ENCODE data around the gene CNTN1.

Gene CNTN1

DNA sequence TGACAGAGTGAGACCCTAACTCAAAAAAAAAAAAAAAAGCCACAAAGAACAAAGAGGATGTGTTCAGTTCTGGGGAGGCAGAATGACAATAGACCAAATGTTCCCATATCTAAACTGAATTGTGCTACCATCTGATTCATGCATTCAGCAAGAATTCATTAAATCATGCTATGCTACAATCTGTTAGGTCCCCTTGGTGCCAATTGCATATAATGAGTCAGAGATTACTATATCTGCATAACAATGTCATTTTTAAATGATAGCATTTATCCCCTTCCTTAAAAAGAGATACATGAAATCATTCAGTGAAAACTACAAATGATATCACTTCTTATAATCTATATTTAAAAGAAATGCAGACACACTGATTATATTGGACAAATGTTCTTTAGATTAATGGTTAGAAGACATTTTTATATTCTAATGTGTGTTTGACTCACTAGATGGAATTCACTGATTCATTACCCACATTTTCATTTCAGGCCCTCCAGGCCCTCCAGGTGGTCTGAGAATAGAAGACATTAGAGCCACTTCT, 288.3 kb downstream of the CNTN1 start:
- DNase-seq, result no peak

DNA sequence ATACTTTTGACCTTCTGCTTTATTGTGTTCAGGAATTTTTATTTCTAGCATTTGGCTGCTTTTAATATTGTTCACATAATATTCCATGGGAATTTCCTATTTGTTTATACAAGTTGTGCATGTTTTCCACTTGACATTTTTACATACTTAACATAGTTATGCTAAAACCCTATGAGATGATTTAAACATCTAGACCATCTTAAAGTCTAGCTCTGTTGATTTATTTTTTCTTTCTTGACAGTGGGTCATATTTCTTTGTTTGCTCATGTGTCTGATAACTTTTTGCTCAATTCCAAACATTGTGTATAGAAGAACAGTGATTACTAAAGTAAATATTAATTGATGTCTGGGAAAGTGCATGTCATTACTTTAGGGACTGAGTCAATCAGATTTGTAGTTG, 293.8 kb downstream of the CNTN1 start:
- no peak for DNase-seq

GRCh38 chr12:40988355-40988754, 296.1 kb downstream of the CNTN1 start:
- no peak for DNase-seq

GRCh38 chr12:40988824-40989223, 296.6 kb downstream of the CNTN1 start:
- no peak for DNase-seq

DNA sequence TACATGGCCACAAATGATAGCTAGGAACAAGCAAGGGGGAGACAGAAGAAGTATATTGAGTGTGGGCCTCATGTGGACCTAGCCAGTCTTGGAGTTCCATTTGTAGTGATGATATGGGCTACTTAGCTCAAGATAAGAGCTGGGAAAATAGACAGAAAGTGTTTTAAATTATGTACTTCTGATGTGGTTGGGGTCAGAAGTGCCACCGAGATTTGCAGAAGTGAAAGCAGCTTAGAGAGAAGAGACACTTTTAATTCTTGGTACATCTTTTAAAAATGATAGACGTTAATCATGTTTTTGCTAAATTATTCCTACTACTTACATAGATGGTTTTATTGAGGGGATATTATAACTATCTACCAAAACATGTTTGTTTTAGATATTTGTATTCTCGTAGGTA, 297.5 kb downstream of the CNTN1 start:
- DNase-seq, result no peak

- no peak for DNase-seq
Observed at GRCh38 chr12:40992158-40992557, 299.9 kb downstream of the CNTN1 start.

DNA sequence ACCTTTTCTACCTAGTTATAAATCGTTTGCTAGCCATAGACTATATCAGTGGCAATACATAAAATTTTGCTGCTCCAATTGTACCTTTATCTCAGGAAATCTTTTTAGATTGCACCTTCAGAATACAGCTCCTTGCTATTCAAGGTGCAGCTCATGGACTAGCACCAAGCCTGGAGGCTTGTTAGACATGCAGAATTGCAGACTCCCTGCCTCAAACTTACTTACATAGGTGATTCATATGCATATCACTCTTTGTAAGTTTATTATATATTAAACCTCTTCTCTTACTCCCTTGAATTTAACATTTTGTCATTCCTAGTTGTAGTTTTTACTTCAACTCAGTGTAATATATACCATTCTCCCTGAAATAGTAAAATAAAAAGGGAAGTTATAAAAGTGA, 300.4 kb downstream of the CNTN1 start:
- no peak for DNase-seq

DNA sequence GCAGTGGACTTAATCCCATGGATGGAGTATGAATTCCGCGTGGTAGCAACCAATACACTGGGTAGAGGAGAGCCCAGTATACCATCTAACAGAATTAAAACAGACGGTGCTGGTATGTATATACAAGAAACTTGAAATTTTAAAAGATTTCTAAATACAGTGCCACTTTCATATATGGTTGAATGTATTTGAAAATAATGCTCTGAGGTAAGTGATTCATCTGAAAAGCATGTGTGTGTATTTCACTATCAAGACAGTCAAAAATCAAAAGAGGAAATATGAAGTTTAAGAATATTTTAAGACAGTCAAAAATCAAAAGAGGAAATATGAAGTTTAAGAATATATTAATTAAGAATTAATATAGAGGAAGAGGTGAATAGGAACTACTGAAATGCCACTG, 300.9 kb downstream of the CNTN1 start:
- DNase-seq, result no peak

- DNase-seq, result no peak
Observed at GRCh38 chr12:40996091-40996490, 303.9 kb downstream of the CNTN1 start.

GRCh38 chr12:40999210-40999609, 307.0 kb downstream of the CNTN1 start:
- no peak for DNase-seq

DNA sequence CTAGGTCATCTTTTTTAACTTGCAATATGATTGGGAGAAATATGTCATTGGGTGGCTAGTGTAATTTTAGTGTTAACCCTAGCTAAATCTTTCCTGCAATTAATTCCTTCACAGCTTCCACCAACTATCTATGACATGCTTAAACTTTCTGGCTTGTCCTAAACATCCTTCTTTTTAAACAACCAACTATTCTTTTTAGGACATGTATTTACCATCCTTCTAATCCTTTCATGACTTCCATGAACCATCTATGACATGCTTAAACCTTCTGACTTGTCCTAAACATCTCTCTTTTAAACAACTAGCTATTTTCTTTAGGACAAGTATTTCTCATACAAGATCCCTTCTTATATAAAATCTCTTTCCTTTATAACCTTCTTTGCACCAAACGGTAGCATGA, 316.2 kb downstream of the CNTN1 start:
- DNase-seq, result no peak

- DNase-seq, result no peak
Observed at GRCh38 chr12:41011939-41012338, 319.7 kb downstream of the CNTN1 start.

DNA sequence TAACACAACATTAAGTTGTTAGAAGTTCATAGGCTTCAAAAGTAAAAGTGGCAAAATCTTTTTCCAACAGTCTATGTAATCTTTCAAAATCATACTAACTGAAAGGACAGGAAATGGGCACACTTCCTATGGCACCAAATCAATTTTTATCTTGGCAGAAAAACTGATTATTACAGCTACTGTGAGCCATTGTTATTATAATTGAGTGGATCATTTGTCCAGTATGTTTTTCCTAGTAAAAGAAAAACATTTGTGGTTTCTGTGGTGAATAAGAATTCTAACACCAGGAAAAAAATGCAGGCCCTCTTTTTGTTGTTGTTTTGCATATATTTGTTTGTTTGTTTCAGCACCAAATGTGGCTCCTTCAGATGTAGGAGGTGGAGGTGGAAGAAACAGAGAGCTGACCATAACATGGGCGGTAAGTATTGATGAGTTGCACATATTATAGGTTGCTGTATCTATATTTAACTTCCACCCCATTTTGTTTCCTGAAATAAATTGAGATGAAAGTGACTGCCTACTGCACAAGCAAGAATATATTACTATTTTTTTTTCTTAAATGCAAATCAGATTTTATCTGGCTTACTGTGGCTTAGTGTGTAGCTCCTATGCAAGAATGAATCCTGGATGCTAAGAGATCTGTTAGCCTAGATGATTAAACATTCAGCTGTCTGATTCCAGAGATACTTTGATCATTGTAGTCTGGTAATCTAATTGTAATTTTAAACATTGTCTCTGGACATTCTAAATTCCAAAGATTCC, 321.8 kb downstream of the CNTN1 start:
- no peak for DNase-seq

- DNase-seq, result no peak
Observed at GRCh38 chr12:41014643-41015020, 322.4 kb downstream of the CNTN1 start.

DNA sequence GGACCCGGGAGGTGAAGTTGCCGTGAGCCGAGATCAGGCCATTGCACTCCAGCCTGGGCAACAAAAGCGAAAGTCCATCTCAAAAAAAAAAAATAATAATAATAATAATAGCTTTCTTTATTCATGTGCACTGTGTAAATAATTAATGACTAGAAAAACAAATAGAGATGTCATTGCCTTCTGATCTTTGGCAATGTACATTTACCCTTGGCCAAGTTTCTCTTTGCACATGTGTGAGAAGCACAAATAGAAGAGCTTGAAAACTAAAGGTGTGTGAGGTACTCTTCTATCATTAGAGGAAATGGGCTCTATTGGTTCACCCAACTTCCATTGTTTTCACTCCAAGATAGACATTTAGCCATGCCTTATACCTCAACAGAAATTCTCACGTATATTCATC, 325.8 kb downstream of the CNTN1 start:
- no peak for DNase-seq

DNA sequence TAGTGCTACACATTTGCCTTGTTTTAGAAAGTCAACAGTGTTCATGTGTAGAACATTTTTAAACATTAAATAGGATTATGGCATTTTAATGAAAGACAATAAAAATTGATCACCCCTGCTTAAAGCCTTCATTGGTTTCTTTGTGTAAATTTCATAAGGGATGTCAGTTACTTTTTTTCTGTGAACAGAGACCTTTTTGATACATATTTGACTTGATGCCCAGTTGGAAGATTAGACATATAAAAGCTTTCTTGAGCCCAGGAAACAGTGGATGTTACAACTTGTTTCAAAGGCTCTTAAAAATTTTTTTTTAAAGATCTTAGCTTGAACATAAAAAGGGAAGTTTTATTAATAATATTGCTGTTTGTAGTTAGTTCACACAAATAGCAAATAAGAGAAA, 327.2 kb downstream of the CNTN1 start:
- DNase-seq, result no peak

DNA sequence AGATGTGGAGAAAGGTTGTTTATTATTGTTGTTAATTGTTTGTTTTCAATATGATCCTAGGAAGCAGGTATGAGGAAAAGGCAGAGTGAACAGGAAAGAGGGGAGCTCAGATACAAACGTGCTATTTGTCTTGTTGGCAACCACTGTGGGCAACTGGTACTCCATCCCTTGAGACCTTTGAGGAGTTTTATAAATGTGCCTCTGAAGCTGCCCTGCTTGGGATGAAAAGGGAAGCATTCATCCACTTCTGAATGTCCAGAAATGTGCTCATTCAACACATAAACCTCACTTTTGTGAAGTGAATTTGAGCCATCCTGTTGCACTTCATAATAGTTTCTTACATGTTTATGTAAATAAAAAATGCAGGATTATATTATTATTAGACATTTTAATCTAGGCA, 331.6 kb downstream of the CNTN1 start:
- DNase-seq, result no peak

DNA sequence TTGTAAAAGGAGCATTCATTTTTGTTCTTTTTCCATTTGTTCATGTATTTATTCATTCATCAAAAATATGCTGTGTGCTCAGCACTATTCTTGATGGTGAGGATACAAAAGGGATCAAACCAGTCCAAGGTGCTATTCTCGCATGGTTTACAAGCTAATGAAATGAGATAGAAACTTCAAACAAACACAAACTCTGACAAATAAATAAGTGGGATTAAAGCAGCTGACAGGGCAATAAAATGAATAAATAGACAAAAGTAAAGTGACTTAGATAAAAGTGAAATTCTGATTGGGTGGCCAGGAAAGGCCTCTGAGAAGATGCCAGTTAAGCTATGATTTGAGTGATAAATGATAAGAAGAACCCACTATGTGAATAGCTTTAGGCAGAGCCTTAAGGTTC, 333.9 kb downstream of the CNTN1 start:
- no peak for DNase-seq

- no peak for DNase-seq
Observed at GRCh38 chr12:41032386-41032785, 340.1 kb downstream of the CNTN1 start.

DNA sequence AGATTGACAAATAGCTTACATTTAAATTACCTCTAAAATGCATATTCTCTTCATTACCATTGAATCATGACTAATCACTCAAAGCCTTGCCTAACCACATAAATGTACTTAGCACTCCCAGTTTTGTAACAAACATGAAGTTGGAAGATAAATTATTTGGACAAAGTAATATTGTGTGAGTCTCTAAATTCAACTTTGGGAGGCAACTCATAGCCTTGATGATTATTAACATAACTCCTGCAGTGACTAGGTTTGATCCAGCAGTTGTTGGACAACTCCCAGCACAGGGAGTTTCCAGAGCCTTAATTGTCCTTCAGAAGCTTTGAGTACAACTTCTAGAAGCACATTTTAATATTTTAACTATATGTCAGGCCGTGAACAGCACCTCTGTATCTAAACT, 342.4 kb downstream of the CNTN1 start:
- DNase-seq, result no peak

DNA sequence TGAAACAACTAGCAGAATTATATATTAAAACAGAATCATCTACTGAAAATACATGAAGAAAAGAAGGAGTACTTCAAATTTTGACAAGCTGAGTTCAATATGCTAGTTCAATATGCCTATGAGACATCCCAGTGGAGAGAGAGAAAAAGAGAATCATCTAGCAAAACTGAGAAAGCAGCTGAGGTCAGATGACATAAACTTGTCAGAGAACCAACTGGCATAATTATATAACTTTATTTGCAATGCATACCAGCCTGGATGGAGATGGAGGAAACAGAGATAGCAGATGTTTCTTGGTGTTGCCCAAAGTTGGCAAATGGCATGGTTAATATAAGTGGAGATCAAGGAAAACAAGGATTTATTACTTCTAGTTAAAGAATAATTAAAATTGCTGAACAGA, 347.2 kb downstream of the CNTN1 start:
- no peak for DNase-seq

DNA sequence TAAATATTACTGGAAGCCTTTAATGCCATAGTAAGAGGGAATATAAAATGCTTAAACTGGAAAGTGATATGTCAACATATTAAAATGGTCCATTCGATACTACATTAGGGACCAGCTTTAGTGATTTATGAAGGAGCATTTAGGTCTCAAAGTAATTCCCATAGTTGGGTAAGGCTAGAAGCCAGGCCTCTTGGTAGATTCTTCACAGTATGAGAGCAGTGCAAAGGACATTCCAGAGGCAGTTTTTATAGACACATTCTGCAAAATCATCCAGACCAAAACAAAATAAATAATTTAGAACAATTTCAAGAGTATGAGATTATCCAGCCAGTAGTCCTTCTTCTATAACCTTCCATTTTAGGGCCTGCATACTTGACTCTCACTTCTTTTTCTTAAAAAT, 353.3 kb downstream of the CNTN1 start:
- no peak for DNase-seq

GRCh38 chr12:41049033-41049432, 356.8 kb downstream of the CNTN1 start:
- DNase-seq, result no peak

GRCh38 chr12:41051954-41052353, 359.7 kb downstream of the CNTN1 start:
- no peak for DNase-seq

DNA sequence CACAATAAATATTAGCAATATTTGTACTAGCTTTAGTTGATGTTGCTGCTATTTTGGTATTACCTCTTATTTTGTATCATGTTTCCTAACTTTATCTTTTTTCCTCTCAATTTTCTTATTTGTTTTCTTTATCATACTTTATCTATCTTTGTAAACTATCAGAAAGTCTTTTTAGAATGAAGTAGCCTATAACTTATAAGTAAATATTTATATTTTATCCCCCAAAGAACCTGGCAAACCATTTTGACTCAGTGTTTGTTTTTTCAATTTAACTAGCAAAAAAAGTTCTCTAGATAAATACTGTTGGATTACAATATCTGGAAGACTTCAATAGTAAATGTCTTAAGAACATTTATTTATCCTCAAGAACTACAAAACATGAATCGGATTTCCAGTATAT, 360.2 kb downstream of the CNTN1 start:
- DNase-seq, result no peak
